Right lung (tissue), 5 donors: ENCODE results near the gene TTYH1. TPM values are rescaled to one million over a fixed set of nuclear protein-coding genes. Genes with fewer than 3 reads are reported as not detected.

Experiments used
- DNase-seq, 2 donors: peaks; one replicate each; pipeline ENCODE4 v3.0.0-alpha.2; 2013
- polyA plus RNA-seq, 5 donors: library from polyadenylated mRNA; unstranded; fragments of 120-200 nt; gene quantifications; one replicate each; pipeline versions ENCODE4 v1.2.1 to v1.2.3, GENCODE V29; 2013; ENCODE audit warnings: inconsistent platforms in 1 of 5, low replicate concordance in 1 of 5; ENCODE audit not compliant: insufficient read length in 5 of 5, insufficient read depth in 1 of 5

The TTYH1 gene
- polyA plus RNA-seq, 5 donors = 2.9 to 11.7 (median 4.0) TPM

GRCh38 chr19:54391589-54392061, 23.6 kb upstream of the TTYH1 start:
- no peak for DNase-seq

DNA sequence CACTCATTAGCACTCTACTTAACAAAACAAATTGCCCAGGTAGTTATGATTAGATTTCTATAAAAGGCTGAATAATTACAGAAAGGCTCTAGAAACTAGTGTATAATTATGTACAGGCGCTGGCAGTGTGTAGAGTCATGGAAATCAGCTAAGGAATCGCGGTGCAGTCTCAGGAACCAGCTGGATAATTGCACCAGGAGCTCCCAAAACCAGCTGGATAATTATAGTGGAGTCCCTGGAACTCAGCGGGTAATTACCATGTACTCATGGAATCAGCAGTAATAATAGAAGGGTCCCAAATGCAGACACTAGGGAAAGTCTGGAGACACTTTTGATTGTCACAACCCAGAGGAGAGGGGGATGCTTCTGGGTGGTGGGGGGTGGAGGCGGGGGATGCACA, 23.2 kb upstream of the TTYH1 start:
- no peak for DNase-seq

GRCh38 chr19:54393381-54393780, 21.9 kb upstream of the TTYH1 start:
- no peak for DNase-seq

GRCh38 chr19:54395685-54396084, 19.6 kb upstream of the TTYH1 start:
- DNase-seq = no peak

DNA sequence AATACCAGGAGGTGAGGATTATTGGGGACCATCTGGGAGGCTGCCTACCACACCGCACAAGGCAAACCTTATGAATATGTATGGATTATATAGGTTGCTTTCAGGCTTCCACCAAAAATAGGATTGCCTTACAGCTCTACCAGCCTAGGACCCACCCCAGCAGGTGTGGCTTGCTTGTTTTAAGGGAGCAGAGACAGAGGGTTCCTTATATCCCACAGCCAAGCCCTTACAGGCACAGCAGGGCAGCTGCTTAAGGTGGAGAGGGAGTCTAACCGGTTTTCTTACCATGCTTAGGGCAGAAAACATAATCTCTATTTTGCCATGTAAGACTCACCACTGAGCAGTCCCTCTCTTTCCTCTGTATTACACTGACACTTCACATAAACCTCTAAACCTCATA, 16.1 kb upstream of the TTYH1 start:
- DNase-seq = no peak

- DNase-seq = no peak
Measured at GRCh38 chr19:54400913-54401312, 14.4 kb upstream of the TTYH1 start.

DNA sequence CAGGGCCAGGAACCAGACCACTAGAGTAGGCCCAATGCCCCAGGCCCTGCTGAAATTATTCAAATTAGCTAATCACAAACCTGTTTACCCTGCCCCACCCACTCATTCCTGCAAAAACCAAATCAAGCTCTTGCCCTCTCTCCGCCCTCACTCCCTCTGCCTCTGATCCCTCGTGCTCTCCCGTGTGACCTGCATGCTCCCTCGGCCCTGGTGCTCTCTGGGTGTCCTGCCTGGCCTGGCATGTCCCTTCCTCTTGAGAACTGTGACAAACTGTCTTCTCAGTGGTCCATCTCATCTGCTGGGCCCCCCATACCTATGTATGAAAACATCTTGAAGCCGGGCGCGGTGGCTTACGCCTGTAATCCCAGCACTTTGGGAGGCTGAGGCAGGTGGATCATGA, 12.2 kb upstream of the TTYH1 start:
- DNase-seq = no peak

GRCh38 chr19:54405628-54406027, 9.6 kb upstream of the TTYH1 start:
- DNase-seq = no peak

DNA sequence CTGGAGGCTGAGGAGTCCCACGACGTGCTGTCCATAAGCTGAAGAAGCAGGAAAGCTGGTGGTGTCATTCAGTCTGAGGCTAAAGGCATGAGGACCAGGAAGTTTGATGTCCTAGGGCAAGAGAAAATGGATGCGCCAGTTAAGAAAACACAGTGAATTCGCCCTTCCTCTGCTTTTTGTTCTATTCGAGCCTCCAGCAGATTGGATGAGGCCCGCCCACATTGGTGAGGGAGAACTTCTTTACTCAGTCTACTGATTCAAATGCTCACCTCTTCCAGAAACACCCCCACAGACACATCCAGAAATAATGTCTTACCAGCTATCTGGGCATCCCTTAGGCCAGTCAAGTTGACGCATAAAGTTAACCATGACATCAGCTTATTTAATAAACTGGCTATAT, 7.5 kb upstream of the TTYH1 start:
- DNase-seq = no peak

DNA sequence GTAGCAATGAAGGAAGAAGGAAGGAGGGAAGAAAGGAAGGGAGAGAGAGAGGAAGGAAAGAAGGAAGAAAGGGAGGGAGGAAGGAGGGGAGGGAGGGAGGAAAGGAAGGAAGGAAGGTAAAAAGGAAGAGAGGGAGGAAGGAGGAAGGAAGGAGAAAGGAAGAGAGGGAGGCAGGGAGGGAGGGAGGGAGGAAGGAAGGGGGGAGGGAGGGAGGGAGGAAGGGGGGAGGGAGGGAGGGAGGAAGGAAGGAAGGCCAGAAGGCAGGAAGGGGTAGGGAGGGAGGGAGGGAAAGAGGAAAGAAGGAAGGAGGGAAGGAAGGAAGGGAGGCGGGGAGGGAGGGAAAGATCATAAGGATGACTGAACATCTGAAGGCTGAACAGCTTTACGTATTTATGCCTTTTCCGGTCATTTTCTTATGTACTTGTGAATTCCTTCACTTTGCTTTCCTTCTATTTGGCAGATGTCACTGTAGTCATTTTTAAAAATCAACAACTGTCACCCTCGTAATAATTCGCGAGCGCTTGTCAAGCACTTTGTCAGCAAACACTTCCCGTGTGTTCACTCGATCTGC, 6.7 kb upstream of the TTYH1 start:
- no peak for DNase-seq

DNA sequence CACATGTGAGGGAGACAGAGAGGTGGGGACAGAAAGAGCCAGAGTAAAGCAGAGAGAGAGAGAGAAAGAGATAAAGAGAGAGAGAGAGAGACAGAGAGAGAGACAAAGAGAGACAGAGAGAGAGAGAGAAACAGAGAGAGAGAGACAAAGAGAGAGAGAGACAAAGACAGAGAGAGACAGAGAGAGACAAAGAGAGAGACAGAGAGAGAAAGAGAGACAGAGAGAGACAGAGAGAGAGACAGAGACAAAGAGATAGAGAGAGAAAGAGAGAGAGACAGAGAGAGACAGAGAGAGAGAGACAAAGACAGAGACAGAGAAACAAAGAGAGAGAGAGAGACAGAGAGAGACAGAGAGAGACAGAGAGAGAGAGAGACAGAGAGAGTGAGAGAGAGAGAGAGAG, 4.2 kb upstream of the TTYH1 start:
- DNase-seq = no peak

DNA sequence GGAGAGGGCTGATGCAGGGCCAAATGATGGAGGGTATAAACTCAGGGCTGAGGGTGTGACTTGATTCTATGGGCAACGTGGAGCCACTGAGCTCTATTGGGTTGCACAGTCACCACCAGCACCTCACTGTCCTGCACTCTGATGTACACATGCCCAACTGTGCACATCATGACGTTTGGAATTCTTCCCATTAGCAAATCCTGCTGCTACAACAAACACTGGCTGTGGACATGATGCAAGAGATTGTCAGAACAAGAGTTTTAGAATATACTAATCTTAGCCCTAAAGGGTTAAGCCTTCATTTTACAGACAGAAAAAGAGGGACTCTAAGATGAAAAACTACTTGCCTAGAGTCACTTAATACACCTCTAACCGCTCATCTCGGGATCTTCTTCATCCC, 2.4 kb upstream of the TTYH1 start:
- DNase-seq = no peak

DNA sequence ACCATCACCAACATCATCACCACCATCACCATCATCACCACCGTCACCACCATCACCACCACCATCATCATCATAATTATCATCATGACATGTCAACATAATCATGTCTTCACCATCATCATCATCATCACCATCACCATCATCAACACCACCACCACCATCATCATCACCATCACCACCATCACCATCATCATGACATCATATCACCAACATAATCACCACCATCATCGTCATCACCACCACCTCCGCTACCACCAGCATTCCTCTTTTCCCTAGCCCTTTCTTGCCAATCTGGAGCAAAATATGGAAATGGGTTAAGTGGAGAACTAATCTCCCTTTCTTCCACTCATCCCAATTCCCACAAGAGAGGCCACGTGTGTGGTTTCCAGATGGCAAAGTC, 1.1 kb upstream of the TTYH1 start:
- no peak for DNase-seq

DNA sequence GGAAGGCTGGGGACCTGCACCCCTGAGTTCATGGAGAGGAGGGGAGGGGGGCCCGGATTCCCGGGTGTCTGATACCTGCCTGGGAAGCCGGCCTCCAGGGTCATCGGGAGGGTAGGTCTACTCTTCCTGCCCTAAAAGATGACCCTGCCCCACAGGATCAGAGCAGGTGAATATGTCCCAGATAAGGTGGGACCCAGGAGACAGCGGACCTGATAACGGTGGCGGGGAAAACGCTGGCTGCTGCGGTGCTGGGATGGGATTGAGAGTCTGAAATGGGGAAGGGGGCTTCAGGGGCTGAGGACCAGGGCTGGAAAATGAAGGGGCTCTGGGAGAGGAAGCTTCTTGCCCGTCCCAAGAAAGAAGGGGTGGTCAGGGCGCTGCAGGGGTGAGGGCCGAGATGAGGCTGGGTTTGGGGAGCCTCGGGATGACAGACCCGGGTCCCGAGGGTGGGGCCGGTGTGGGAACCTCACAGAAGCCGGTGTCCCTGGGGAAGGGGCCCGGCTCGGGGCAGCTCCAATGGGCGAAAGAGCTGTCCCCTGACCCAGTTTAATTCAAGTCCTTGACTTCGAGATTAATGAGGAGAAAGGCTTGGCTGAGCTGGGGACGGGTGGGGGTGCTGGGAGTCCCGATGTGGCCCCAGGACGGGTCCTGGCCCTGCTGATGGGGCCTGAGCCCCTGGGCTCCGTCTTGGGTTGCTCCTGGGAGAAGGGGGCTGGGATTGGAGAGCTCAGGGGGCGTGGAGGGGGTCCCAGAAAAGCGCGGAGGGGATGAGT, 823 bp downstream of the TTYH1 start:
- DNase-seq = no peak

DNA sequence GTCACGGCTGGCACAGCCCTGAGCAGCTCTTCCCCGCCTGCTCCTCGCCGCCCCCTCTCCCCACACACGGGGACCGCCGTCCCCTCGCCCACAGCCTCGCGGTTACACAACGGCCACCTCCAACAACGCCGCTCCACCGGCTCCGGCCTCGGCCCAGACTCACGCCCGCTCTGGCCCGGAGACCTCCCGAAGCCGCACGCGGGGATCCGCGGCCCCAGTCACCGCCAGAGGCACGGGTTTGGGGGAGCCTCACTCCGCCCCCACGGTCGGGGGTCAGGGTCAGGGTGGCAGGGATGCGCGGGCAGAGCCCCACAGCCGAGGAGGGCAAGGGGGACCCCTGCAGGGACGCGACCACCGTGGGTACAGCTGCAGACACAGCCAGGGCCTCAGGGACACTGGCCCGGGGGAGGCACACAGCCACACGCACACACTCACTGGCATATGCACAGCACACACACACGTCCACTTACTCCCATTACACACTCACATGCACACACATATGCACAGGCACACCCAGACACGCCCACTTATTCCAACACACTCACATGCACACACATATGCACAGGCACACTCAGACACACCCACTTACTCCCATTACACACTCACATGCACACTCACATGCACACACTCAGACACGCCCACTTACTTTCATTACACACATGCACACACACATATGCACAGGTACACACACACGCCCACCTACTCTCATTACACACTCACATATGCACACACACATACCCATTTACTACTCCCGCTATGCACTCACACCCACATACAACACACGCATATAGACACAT, 1.6 kb downstream of the TTYH1 start:
- no peak for DNase-seq

DNA sequence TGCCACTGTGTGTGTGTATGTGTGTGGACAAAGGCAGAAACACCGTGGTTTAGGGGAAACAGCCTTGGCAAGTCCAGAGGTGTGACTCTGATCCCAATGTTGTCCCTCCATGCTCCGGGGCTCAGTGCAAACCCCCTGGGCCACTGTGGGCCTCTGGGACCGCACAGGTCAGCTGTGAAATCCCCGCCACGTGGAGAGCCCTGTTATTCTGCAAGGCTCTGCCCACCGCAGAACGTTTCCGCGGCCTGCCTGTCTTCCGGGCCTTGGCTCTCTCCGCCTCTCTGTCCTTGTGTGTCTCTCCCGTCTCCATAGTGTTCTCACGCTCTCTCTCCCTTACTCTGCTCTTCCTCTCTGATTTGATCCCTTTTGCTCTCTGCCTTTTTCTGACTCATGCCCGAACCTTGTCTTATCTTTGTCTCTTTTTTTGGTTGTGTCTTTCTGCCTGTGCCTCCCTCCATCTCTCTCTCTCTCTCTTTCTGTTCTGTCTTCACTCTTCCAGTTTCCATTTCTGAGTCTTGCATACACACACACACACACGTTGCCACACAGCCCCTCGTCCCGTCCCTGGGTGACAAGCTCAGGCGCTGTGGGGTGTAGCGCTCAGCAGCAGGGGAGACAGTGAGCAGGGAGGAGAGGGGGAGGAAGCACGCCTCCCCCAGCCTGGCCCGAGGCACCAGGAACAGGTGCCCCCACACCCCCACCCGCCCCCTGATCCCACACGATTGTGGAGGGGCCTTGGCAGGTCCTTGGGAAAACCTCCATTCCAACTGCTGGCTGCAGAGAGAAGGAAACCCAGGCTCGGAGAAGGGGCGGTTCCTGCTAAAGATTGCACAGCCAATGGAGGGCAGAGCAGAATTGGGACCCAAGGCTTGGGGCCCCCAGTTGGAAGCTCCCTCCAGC, 3.0 kb downstream of the TTYH1 start:
- no peak for DNase-seq

GRCh38 chr19:54418930-54419800, 3.9 kb downstream of the TTYH1 start:
- no peak for DNase-seq

- no peak for DNase-seq
Measured at GRCh38 chr19:54420068-54420382, 4.8 kb downstream of the TTYH1 start.

GRCh38 chr19:54420383-54421168, 5.3 kb downstream of the TTYH1 start:
- no peak for DNase-seq

- DNase-seq = no peak
Measured at GRCh38 chr19:54421169-54421516, 5.9 kb downstream of the TTYH1 start.
